ENCODE results near the gene DHCR7.

DNA sequence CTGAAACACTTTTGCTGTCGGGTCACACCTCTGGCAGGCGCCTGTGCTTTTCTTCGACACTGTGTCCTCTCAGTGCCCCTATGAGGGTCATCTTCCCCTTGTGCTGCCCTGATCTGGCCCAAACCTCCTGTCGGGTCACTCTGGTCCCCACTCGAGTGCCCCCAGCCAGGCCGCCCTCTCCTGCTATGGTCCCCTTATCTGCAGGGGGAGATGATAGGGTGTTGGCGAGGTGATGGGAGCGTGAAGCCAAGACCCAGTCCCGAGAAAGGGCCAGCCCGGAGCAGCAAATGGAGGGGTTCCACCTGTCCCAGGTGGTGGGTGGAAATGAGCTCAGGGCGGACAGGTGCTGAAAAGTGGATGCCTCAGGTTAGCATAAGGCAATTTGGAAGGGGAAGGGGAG lies 14.5 kb upstream of the DHCR7 start:
- TF ChIP-seq, protein P1, sequence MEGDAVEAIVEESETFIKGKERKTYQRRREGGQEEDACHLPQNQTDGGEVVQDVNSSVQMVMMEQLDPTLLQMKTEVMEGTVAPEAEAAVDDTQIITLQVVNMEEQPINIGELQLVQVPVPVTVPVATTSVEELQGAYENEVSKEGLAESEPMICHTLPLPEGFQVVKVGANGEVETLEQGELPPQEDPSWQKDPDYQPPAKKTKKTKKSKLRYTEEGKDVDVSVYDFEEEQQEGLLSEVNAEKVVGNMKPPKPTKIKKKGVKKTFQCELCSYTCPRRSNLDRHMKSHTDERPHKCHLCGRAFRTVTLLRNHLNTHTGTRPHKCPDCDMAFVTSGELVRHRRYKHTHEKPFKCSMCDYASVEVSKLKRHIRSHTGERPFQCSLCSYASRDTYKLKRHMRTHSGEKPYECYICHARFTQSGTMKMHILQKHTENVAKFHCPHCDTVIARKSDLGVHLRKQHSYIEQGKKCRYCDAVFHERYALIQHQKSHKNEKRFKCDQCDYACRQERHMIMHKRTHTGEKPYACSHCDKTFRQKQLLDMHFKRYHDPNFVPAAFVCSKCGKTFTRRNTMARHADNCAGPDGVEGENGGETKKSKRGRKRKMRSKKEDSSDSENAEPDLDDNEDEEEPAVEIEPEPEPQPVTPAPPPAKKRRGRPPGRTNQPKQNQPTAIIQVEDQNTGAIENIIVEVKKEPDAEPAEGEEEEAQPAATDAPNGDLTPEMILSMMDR (IDR thresholded peaks at IDR 0.05; ENCODE audit: poor library complexity, severe bottlenecking) = no peak
- no peak for TF ChIP-seq POLR2AphosphoS5 (IDR thresholded peaks at IDR 0.05)
- no peak for TF ChIP-seq RAD21 (conservative IDR thresholded peaks at IDR 0.05)
- TF ChIP-seq, protein P2, sequence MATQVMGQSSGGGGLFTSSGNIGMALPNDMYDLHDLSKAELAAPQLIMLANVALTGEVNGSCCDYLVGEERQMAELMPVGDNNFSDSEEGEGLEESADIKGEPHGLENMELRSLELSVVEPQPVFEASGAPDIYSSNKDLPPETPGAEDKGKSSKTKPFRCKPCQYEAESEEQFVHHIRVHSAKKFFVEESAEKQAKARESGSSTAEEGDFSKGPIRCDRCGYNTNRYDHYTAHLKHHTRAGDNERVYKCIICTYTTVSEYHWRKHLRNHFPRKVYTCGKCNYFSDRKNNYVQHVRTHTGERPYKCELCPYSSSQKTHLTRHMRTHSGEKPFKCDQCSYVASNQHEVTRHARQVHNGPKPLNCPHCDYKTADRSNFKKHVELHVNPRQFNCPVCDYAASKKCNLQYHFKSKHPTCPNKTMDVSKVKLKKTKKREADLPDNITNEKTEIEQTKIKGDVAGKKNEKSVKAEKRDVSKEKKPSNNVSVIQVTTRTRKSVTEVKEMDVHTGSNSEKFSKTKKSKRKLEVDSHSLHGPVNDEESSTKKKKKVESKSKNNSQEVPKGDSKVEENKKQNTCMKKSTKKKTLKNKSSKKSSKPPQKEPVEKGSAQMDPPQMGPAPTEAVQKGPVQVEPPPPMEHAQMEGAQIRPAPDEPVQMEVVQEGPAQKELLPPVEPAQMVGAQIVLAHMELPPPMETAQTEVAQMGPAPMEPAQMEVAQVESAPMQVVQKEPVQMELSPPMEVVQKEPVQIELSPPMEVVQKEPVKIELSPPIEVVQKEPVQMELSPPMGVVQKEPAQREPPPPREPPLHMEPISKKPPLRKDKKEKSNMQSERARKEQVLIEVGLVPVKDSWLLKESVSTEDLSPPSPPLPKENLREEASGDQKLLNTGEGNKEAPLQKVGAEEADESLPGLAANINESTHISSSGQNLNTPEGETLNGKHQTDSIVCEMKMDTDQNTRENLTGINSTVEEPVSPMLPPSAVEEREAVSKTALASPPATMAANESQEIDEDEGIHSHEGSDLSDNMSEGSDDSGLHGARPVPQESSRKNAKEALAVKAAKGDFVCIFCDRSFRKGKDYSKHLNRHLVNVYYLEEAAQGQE (IDR thresholded peaks at IDR 0.05; ENCODE audit: borderline replicate concordance) = no peak
- TF ChIP-seq EP300 (conservative IDR thresholded peaks at IDR 0.05; ENCODE audit: poor library complexity, severe bottlenecking) = no peak
- no peak for TF ChIP-seq TAF1 (IDR thresholded peaks at IDR 0.05; ENCODE audit: low read depth)
- TF ChIP-seq SMC3 (conservative IDR thresholded peaks at IDR 0.05; ENCODE audit: poor library complexity) = no peak
